ENCODE measurements around the gene COPS7B. TPM values are rescaled to one million over a fixed set of nuclear protein-coding genes. Genes with fewer than 3 reads are reported as not detected.

The COPS7B gene
- total and polyA plus RNA-seq, 10 of the 15 experiments (the other 5 are each of a cell fraction or from before 2014, with no cell fraction given): 6.3 to 58.8 (median 40.4) TPM

DNA sequence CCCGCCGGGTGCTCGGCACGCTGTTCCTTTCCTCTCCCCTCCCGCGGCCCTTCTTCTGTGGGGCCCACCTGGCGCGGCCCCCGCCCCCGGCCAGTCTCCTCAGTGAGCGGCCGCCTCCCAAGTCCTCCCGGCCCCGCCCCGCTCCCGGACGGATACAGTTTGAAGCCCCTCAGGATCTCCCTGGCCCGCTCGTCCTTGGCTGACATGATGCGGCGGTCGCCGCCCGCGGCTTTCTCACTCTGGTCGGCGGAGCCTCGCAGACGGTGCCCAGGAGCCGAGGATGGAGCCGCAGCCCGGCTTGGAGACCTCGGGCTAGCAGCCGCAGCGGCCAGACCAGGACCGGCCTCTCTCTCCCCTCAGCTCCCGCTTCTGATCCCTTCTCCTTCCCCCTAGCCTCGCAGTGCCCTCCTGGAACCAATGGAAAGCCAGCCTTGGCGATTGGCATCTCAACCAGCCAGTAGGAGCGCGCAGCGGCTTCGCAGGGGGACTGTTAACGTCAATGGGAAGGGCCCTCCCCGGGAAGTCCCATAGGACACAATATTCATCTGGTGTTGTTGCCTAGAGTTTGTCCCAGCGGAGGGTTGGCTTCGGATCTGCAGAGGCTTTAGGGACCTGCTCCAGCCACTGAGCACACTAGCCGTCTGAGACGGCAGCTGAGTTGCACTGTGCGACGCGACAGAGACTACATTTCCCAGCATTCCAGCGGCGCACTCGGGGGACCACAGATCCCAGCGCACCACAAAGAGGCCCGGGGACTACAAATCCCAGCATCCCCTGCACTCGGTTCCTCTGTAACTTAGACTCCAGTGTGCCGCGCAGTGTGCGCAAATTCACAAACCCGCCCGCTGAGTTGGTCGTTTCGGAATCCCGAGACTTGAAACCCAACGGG lies 5.1 kb upstream of the COPS7B start, which contains the start of gene PDE6D (continued):
- TF ChIP-seq, protein P1, sequence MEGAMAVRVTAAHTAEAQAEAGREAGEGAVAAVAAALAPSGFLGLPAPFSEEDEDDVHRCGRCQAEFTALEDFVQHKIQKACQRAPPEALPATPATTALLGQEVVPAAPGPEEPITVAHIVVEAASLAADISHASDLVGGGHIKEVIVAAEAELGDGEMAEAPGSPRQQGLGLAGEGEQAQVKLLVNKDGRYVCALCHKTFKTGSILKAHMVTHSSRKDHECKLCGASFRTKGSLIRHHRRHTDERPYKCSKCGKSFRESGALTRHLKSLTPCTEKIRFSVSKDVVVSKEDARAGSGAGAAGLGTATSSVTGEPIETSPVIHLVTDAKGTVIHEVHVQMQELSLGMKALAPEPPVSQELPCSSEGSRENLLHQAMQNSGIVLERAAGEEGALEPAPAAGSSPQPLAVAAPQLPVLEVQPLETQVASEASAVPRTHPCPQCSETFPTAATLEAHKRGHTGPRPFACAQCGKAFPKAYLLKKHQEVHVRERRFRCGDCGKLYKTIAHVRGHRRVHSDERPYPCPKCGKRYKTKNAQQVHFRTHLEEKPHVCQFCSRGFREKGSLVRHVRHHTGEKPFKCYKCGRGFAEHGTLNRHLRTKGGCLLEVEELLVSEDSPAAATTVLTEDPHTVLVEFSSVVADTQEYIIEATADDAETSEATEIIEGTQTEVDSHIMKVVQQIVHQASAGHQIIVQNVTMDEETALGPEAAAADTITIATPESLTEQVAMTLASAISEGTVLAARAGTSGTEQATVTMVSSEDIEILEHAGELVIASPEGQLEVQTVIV (IDR thresholded peaks at IDR 0.05; ENCODE audit: borderline replicate concordance, partially characterized antibody): peak; percentile 19
- TF ChIP-seq BCL11A (IDR thresholded peaks at IDR 0.05; ENCODE audit: low read depth, low read length) (no peak), HDAC6 (IDR thresholded peaks at IDR 0.05; ENCODE audit: unreplicated experiment) (no peak), FOS (IDR thresholded peaks at IDR 0.05; ENCODE audit: borderline replicate concordance, extremely low read depth, insufficient read length) (peak; percentile 94), SIX5 (IDR thresholded peaks at IDR 0.05; ENCODE audit: low read depth, low read length, severe bottlenecking) (peak; percentile 98), ZBED1 (IDR thresholded peaks at IDR 0.05; ENCODE audit: borderline replicate concordance) (no peak), CREM (IDR thresholded peaks at IDR 0.05; ENCODE audit: low read depth) (peak; percentile 94), CREB1 (IDR thresholded peaks at IDR 0.05; ENCODE audit: low read depth) (peak; percentile 88), ASH2L (IDR thresholded peaks at IDR 0.05; ENCODE audit: borderline replicate concordance, low read depth) (peak; percentile 64; the same call in 1 of the 2 replicates), MEF2B (IDR thresholded peaks at IDR 0.05; ENCODE audit: partially characterized antibody, poor library complexity, severe bottlenecking) (peak; percentile 41), EP300 (IDR thresholded peaks at IDR 0.05; ENCODE audit: borderline replicate concordance in 1 of 2, control insufficient read depth in 1 of 2, low read depth in 2 of 2, low read length in 2 of 2) (peak; percentile 22 to 55; a peak in 2 of 4 replicates), NFYB (IDR thresholded peaks at IDR 0.05; ENCODE audit: insufficient read depth, low read depth, low read length) (peak; percentile 99), SMARCA5 (IDR thresholded peaks at IDR 0.05) (no peak), RCOR1 (conservative IDR thresholded peaks at IDR 0.05; ENCODE audit: low read depth, low read length) (0 out of 2 replicates have a peak, but pooled peaks have one; percentile 54), NBN (IDR thresholded peaks at IDR 0.05) (no peak; the same call in none of the 2 replicates), SRF (IDR thresholded peaks at IDR 0.05; ENCODE audit: low read depth in 2 of 2, low read length in 2 of 2) (peak in 1 of 2 experiments; percentile 77; a peak in 2 of 4 replicates), POU2F2 (IDR thresholded peaks at IDR 0.05; ENCODE audit: borderline replicate concordance, low read depth, low read length) (peak; percentile 51), CEBPB (IDR thresholded peaks at IDR 0.05; ENCODE audit: borderline replicate concordance in 1 of 2, low read depth in 2 of 2, low read length in 2 of 2) (no peak)
- TF ChIP-seq, protein P2, sequence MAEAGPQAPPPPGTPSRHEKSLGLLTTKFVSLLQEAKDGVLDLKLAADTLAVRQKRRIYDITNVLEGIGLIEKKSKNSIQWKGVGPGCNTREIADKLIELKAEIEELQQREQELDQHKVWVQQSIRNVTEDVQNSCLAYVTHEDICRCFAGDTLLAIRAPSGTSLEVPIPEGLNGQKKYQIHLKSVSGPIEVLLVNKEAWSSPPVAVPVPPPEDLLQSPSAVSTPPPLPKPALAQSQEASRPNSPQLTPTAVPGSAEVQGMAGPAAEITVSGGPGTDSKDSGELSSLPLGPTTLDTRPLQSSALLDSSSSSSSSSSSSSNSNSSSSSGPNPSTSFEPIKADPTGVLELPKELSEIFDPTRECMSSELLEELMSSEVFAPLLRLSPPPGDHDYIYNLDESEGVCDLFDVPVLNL (IDR thresholded peaks at IDR 0.05; ENCODE audit: low read depth, low read length): 0 out of 2 replicates have a peak, but pooled peaks have one; percentile 29
- TF ChIP-seq, protein P3, sequence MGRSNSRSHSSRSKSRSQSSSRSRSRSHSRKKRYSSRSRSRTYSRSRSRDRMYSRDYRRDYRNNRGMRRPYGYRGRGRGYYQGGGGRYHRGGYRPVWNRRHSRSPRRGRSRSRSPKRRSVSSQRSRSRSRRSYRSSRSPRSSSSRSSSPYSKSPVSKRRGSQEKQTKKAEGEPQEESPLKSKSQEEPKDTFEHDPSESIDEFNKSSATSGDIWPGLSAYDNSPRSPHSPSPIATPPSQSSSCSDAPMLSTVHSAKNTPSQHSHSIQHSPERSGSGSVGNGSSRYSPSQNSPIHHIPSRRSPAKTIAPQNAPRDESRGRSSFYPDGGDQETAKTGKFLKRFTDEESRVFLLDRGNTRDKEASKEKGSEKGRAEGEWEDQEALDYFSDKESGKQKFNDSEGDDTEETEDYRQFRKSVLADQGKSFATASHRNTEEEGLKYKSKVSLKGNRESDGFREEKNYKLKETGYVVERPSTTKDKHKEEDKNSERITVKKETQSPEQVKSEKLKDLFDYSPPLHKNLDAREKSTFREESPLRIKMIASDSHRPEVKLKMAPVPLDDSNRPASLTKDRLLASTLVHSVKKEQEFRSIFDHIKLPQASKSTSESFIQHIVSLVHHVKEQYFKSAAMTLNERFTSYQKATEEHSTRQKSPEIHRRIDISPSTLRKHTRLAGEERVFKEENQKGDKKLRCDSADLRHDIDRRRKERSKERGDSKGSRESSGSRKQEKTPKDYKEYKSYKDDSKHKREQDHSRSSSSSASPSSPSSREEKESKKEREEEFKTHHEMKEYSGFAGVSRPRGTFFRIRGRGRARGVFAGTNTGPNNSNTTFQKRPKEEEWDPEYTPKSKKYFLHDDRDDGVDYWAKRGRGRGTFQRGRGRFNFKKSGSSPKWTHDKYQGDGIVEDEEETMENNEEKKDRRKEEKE (IDR thresholded peaks at IDR 0.05): no peak
- TF ChIP-seq, protein P4, sequence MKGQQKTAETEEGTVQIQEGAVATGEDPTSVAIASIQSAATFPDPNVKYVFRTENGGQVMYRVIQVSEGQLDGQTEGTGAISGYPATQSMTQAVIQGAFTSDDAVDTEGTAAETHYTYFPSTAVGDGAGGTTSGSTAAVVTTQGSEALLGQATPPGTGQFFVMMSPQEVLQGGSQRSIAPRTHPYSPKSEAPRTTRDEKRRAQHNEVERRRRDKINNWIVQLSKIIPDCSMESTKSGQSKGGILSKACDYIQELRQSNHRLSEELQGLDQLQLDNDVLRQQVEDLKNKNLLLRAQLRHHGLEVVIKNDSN (IDR thresholded peaks at IDR 0.05; ENCODE audit: borderline replicate concordance, extremely low read length, insufficient read depth, low read depth, low read length): no peak

Data from GM12878 (cell line).